ENCODE measurements around the gene SLC44A1.

Gene SLC44A1

GRCh38 chr9:105438141-105438806 lies 193.8 kb downstream of the SLC44A1 start:
- DNase-seq = no peak

- DNase-seq = no peak
Measured at GRCh38 chr9:105439428-105439827, 195.0 kb downstream of the SLC44A1 start.

GRCh38 chr9:105441616-105442160 lies 197.2 kb downstream of the SLC44A1 start:
- DNase-seq = no peak

- no peak for DNase-seq
Measured at GRCh38 chr9:105443121-105443520, 198.7 kb downstream of the SLC44A1 start.

GRCh38 chr9:105444130-105444529 lies 199.7 kb downstream of the SLC44A1 start:
- DNase-seq = no peak

- no peak for DNase-seq
Measured at GRCh38 chr9:105445203-105445881, 200.9 kb downstream of the SLC44A1 start.

- DNase-seq = no peak
Measured at GRCh38 chr9:105447386-105447813, 202.9 kb downstream of the SLC44A1 start.

GRCh38 chr9:105447814-105448812 lies 203.7 kb downstream of the SLC44A1 start, which contains the start of gene FSD1L:
TSS of gene FSD1L (plus strand) at chr9:105448034. CDS start at chr9:105448221, 187 bp downstream.
- DNase-seq = peak; percentile 64

GRCh38 chr9:105449081-105449480 lies 204.6 kb downstream of the SLC44A1 start:
- no peak for DNase-seq

GRCh38 chr9:105452185-105452584 lies 207.7 kb downstream of the SLC44A1 start:
- no peak for DNase-seq

- DNase-seq = no peak
Measured at GRCh38 chr9:105455836-105456475, 211.5 kb downstream of the SLC44A1 start.

GRCh38 chr9:105457560-105458294 lies 213.3 kb downstream of the SLC44A1 start:
- DNase-seq = peak; percentile 6

- no peak for DNase-seq
Measured at GRCh38 chr9:105458404-105458803, 214.0 kb downstream of the SLC44A1 start.

- DNase-seq = no peak
Measured at GRCh38 chr9:105459336-105459735, 214.9 kb downstream of the SLC44A1 start.

GRCh38 chr9:105466898-105467455 lies 222.5 kb downstream of the SLC44A1 start:
- no peak for DNase-seq

GRCh38 chr9:105468875-105469274 lies 224.4 kb downstream of the SLC44A1 start:
- DNase-seq = no peak

GRCh38 chr9:105473221-105473620 lies 228.8 kb downstream of the SLC44A1 start:
- no peak for DNase-seq

- no peak for DNase-seq
Measured at GRCh38 chr9:105475302-105475701, 230.9 kb downstream of the SLC44A1 start.

GRCh38 chr9:105479846-105480245 lies 235.4 kb downstream of the SLC44A1 start:
- no peak for DNase-seq

GRCh38 chr9:105483618-105484017 lies 239.2 kb downstream of the SLC44A1 start:
- no peak for DNase-seq

GRCh38 chr9:105484226-105484625 lies 239.8 kb downstream of the SLC44A1 start:
- DNase-seq = no peak

Measured in NCI-H446 treated with DMSO at 0.1 percent for 48 hours (cell line).